HUES6 (cell line): ENCODE results near the gene HOXC11.

Experiments used
- H3K27ac ChIP-seq: 2 replicates; pipeline ENCODE4 v1.7.0; 2013; ENCODE audit warnings: low read depth, mild to moderate bottlenecking, low read length, inconsistent platforms
- H3K27me3 ChIP-seq: 2 replicates; pipeline ENCODE4 v1.6.1; 2013; ENCODE audit warnings: low read length; ENCODE audit not compliant: control insufficient read depth, insufficient read depth
- H3K36me3 ChIP-seq: 2 replicates; pipeline ENCODE4 v1.6.1; 2013; ENCODE audit warnings: low read length; ENCODE audit not compliant: control insufficient read depth, insufficient read depth
- H3K4me1 ChIP-seq: 2 replicates; pipeline ENCODE4 v1.6.1; 2013; ENCODE audit warnings: low read length; ENCODE audit not compliant: control insufficient read depth, insufficient read depth
- H3K4me3 ChIP-seq: 2 replicates; pipeline ENCODE4 v1.5.1; 2013; ENCODE audit warnings: low read depth, low read length
- H3K9ac ChIP-seq: one replicate; pipeline ENCODE4 v1.6.1; 2013; ENCODE audit warnings: mild to moderate bottlenecking, low read length
- H3K9me3 ChIP-seq: 2 replicates; pipeline ENCODE4 v1.6.1; 2013; ENCODE audit warnings: low read depth, low read length; ENCODE audit not compliant: control insufficient read depth, insufficient read depth

The HOXC11 gene

GRCh38 chr12:53976172-53976822 is 3.4 kb downstream of the HOXC11 start:
- Histone ChIP-seq H3K9me3 (no peaks in the 10 kb centered on the region), H3K4me1 (peaks cover 6% of the 10 kb centered on the region; the same call in 1 of the 2 replicates), H3K36me3 (no peaks in the 10 kb centered on the region), H3K9ac (peak overlapping the region; percentile 46), H3K27me3 (peaks cover 100% of the 10 kb centered on the region), H3K4me3 (no peak overlapping the region), H3K27ac (no peak overlapping the region)

GRCh38 chr12:53976823-53977595 is 4.1 kb downstream of the HOXC11 start:
- Histone ChIP-seq H3K36me3 (no peaks in the 10 kb centered on the region), H3K4me1 (peaks cover 6% of the 10 kb centered on the region; the same call in 1 of the 2 replicates), H3K4me3 (no peak overlapping the region), H3K9me3 (no peaks in the 10 kb centered on the region), H3K27ac (no peak overlapping the region), H3K27me3 (peaks cover 100% of the 10 kb centered on the region), H3K9ac (peak overlapping the region; percentile 26)

GRCh38 chr12:53977596-53978445 is 4.9 kb downstream of the HOXC11 start:
- no peak overlapping the region for H3K27ac ChIP-seq

GRCh38 chr12:53978477-53979356 is 5.8 kb downstream of the HOXC11 start:
- peaks cover 100% of the 10 kb centered on the region for H3K27me3 ChIP-seq
- no peak overlapping the region for H3K27ac ChIP-seq
- peaks cover 9% of the 10 kb centered on the region; the same call in 1 of the 2 replicates for H3K4me1 ChIP-seq

More at GRCh38 chr12:53977596-53978445, 4.9 kb downstream of the HOXC11 start:
- no peaks in the 10 kb centered on the region for H3K9me3 ChIP-seq
- H3K9ac ChIP-seq: peak overlapping the region; percentile 26
- peaks cover 9% of the 10 kb centered on the region; the same call in 1 of the 2 replicates for H3K4me1 ChIP-seq
- H3K4me3 ChIP-seq: no peak overlapping the region
- no peaks in the 10 kb centered on the region for H3K36me3 ChIP-seq
- H3K27me3 ChIP-seq: peaks cover 100% of the 10 kb centered on the region

GRCh38 chr12:53980104-53980801 is 7.3 kb downstream of the HOXC11 start:
- Histone ChIP-seq H3K27ac (no peak overlapping the region), H3K27me3 (peaks cover 100% of the 10 kb centered on the region), H3K4me3 (no peak overlapping the region), H3K9me3 (peaks cover 2% of the 10 kb centered on the region; the same call in 1 of the 2 replicates), H3K4me1 (peaks cover 9% of the 10 kb centered on the region; the same call in 1 of the 2 replicates), H3K9ac (no peak overlapping the region), H3K36me3 (no peaks in the 10 kb centered on the region)

More at GRCh38 chr12:53978477-53979356, 5.8 kb downstream of the HOXC11 start:
- H3K9me3 ChIP-seq: no peaks in the 10 kb centered on the region
- peak overlapping the region; percentile 24 for H3K9ac ChIP-seq
- no peak overlapping the region for H3K4me3 ChIP-seq
- H3K36me3 ChIP-seq: no peaks in the 10 kb centered on the region

GRCh38 chr12:53980802-53981496 is 8.0 kb downstream of the HOXC11 start:
- Histone ChIP-seq H3K27me3 (peaks cover 100% of the 10 kb centered on the region), H3K9me3 (peaks cover 6% of the 10 kb centered on the region; the same call in 1 of the 2 replicates), H3K4me3 (no peak overlapping the region), H3K27ac (no peak overlapping the region), H3K9ac (peak overlapping the region; percentile 37), H3K4me1 (0 out of 2 replicates have a peak, but pooled peaks cover 3% of the 10 kb centered on the region), H3K36me3 (no peaks in the 10 kb centered on the region)

- Histone ChIP-seq H3K27me3 (peaks cover 100% of the 10 kb centered on the region), H3K9ac (peak overlapping the region; percentile 9), H3K36me3 (no peaks in the 10 kb centered on the region), H3K4me3 (no peak overlapping the region), H3K4me1 (0 out of 2 replicates have a peak, but pooled peaks cover 3% of the 10 kb centered on the region), H3K9me3 (peaks cover 6% of the 10 kb centered on the region; the same call in 1 of the 2 replicates), H3K27ac (no peak overlapping the region)
Observed at GRCh38 chr12:53981634-53982565, 9.0 kb downstream of the HOXC11 start.

- H3K36me3 ChIP-seq: no peaks in the 10 kb centered on the region
- no peak overlapping the region for H3K27ac ChIP-seq
- H3K4me3 ChIP-seq: no peak overlapping the region
- H3K9me3 ChIP-seq: peaks cover 6% of the 10 kb centered on the region; the same call in 1 of the 2 replicates
- peaks cover 100% of the 10 kb centered on the region for H3K27me3 ChIP-seq
- H3K9ac ChIP-seq: peak overlapping the region; percentile 44
- 0 out of 2 replicates have a peak, but pooled peaks cover 3% of the 10 kb centered on the region for H3K4me1 ChIP-seq
Observed at GRCh38 chr12:53982648-53983567, 10.0 kb downstream of the HOXC11 start.
